Measurements from ENCODE around the gene MTERF1. TPM values are rescaled to one million over a fixed set of nuclear protein-coding genes. Genes with fewer than 3 reads are reported as not detected.

MTERF1 gene
- total RNA-seq (25.9 TPM), polyA plus RNA-seq (6.4 TPM)

GRCh38 chr7:91880413-91881241 lies at the start of gene MTERF1:
TSS of gene MTERF1 (minus strand) at chr7:91880702. CDS start at chr7:91880083, 619 bp downstream.
- H3K27ac ChIP-seq (ENCODE audit: low read depth): no peak within 1 kb of the TSS
- H3K4me3 ChIP-seq (ENCODE audit: low read depth, low read length): peak within 1 kb of the TSS; percentile 88
- 3% methylated on average over 43 of the region's 43 CpGs for WGBS
- DNase-seq (ENCODE audit: extremely low spot score): peak; percentile 81
- no peaks in the 10 kb centered on the region for H3K36me3 ChIP-seq (ENCODE audit: insufficient read depth)
- H3K4me1 ChIP-seq (ENCODE audit: insufficient read depth): no peaks in the 10 kb centered on the region

- 83% methylated on average over 3 of the region's 3 CpGs for WGBS
- no peak for DNase-seq (ENCODE audit: extremely low spot score)
- H3K36me3 ChIP-seq (ENCODE audit: insufficient read depth): no peaks in the 10 kb centered on the region
- no peaks in the 10 kb centered on the region for H3K4me1 ChIP-seq (ENCODE audit: insufficient read depth)
- no peak overlapping the region for H3K27ac ChIP-seq (ENCODE audit: low read depth)
- no peak overlapping the region for H3K4me3 ChIP-seq (ENCODE audit: low read depth, low read length)
Observed at GRCh38 chr7:91929463-91929862, 49.0 kb upstream of the MTERF1 start.

- Histone ChIP-seq H3K4me3 (ENCODE audit: low read depth, low read length) (no peak overlapping the region), H3K4me1 (ENCODE audit: insufficient read depth) (no peaks in the 10 kb centered on the region), H3K36me3 (ENCODE audit: insufficient read depth) (no peaks in the 10 kb centered on the region), H3K27ac (ENCODE audit: low read depth) (no peak overlapping the region)
- no peak for DNase-seq (ENCODE audit: extremely low spot score)
- 82% methylated on average over 6 of the region's 6 CpGs for WGBS
Observed at GRCh38 chr7:91927912-91928311, 47.4 kb upstream of the MTERF1 start.

- Histone ChIP-seq H3K36me3 (ENCODE audit: insufficient read depth) (no peaks in the 10 kb centered on the region), H3K27ac (ENCODE audit: low read depth) (no peak overlapping the region), H3K4me3 (ENCODE audit: low read depth, low read length) (no peak overlapping the region), H3K4me1 (ENCODE audit: insufficient read depth) (no peaks in the 10 kb centered on the region)
- 38% methylated on average over 4 of the region's 4 CpGs for WGBS
- no peak for DNase-seq (ENCODE audit: extremely low spot score)
Observed at GRCh38 chr7:91922857-91923256, 42.4 kb upstream of the MTERF1 start.

- Histone ChIP-seq H3K4me1 (ENCODE audit: insufficient read depth) (no peaks in the 10 kb centered on the region), H3K36me3 (ENCODE audit: insufficient read depth) (no peaks in the 10 kb centered on the region), H3K27ac (ENCODE audit: low read depth) (no peak overlapping the region), H3K4me3 (ENCODE audit: low read depth, low read length) (no peak overlapping the region)
- 53% methylated on average over 1 of the region's 1 CpG for WGBS
- no peak for DNase-seq (ENCODE audit: extremely low spot score)
Observed at GRCh38 chr7:91918356-91918755, 37.9 kb upstream of the MTERF1 start.

GRCh38 chr7:91916051-91916440 lies 35.5 kb upstream of the MTERF1 start:
- Histone ChIP-seq H3K4me3 (ENCODE audit: low read depth, low read length) (no peak overlapping the region), H3K27ac (ENCODE audit: low read depth) (no peak overlapping the region), H3K36me3 (ENCODE audit: insufficient read depth) (no peaks in the 10 kb centered on the region), H3K4me1 (ENCODE audit: insufficient read depth) (no peaks in the 10 kb centered on the region)
- DNase-seq (ENCODE audit: extremely low spot score): no peak
- WGBS: 52% methylated on average over 1 of the region's 1 CpG

GRCh38 chr7:91915401-91916050 lies 35.0 kb upstream of the MTERF1 start:
- Histone ChIP-seq H3K36me3 (ENCODE audit: insufficient read depth) (no peaks in the 10 kb centered on the region), H3K4me3 (ENCODE audit: low read depth, low read length) (no peak overlapping the region), H3K27ac (ENCODE audit: low read depth) (no peak overlapping the region), H3K4me1 (ENCODE audit: insufficient read depth) (no peaks in the 10 kb centered on the region)
- WGBS: 66% methylated on average over 3 of the region's 3 CpGs
- DNase-seq (ENCODE audit: extremely low spot score): no peak

GRCh38 chr7:91913612-91914011 lies 33.1 kb upstream of the MTERF1 start:
- Histone ChIP-seq H3K4me1 (ENCODE audit: insufficient read depth) (no peaks in the 10 kb centered on the region), H3K36me3 (ENCODE audit: insufficient read depth) (no peaks in the 10 kb centered on the region), H3K27ac (ENCODE audit: low read depth) (no peak overlapping the region), H3K4me3 (ENCODE audit: low read depth, low read length) (no peak overlapping the region)
- 65% methylated on average over 2 of the region's 2 CpGs for WGBS
- DNase-seq (ENCODE audit: extremely low spot score): no peak

GRCh38 chr7:91912494-91912893 lies 32.0 kb upstream of the MTERF1 start:
- Histone ChIP-seq H3K27ac (ENCODE audit: low read depth) (no peak overlapping the region), H3K4me3 (ENCODE audit: low read depth, low read length) (no peak overlapping the region), H3K36me3 (ENCODE audit: insufficient read depth) (no peaks in the 10 kb centered on the region), H3K4me1 (ENCODE audit: insufficient read depth) (no peaks in the 10 kb centered on the region)
- DNase-seq (ENCODE audit: extremely low spot score): no peak

- no peaks in the 10 kb centered on the region for H3K36me3 ChIP-seq (ENCODE audit: insufficient read depth)
- H3K4me1 ChIP-seq (ENCODE audit: insufficient read depth): no peaks in the 10 kb centered on the region
- no peak for DNase-seq (ENCODE audit: extremely low spot score)
- no peak overlapping the region for H3K27ac ChIP-seq (ENCODE audit: low read depth)
- 93% methylated on average over 4 of the region's 4 CpGs for WGBS
- no peak overlapping the region for H3K4me3 ChIP-seq (ENCODE audit: low read depth, low read length)
Observed at GRCh38 chr7:91911121-91911520, 30.6 kb upstream of the MTERF1 start.

GRCh38 chr7:91910171-91910570 lies 29.7 kb upstream of the MTERF1 start:
- 79% methylated on average over 1 of the region's 1 CpG for WGBS
- no peak for DNase-seq (ENCODE audit: extremely low spot score)

GRCh38 chr7:91899563-91899962 lies 19.1 kb upstream of the MTERF1 start:
- Histone ChIP-seq H3K27ac (ENCODE audit: low read depth) (no peak overlapping the region), H3K36me3 (ENCODE audit: insufficient read depth) (no peaks in the 10 kb centered on the region), H3K4me1 (ENCODE audit: insufficient read depth) (no peaks in the 10 kb centered on the region), H3K4me3 (ENCODE audit: low read depth, low read length) (no peak overlapping the region)
- WGBS: 74% methylated on average over 1 of the region's 1 CpG
- DNase-seq (ENCODE audit: extremely low spot score): no peak

More at GRCh38 chr7:91910171-91910570, 29.7 kb upstream of the MTERF1 start:
- Histone ChIP-seq H3K4me1 (ENCODE audit: insufficient read depth) (no peaks in the 10 kb centered on the region), H3K36me3 (ENCODE audit: insufficient read depth) (no peaks in the 10 kb centered on the region), H3K27ac (ENCODE audit: low read depth) (no peak overlapping the region), H3K4me3 (ENCODE audit: low read depth, low read length) (no peak overlapping the region)

GRCh38 chr7:91898240-91898992 lies 17.9 kb upstream of the MTERF1 start:
- no peak for DNase-seq (ENCODE audit: extremely low spot score)
- no peak overlapping the region for H3K27ac ChIP-seq (ENCODE audit: low read depth)
- H3K4me1 ChIP-seq (ENCODE audit: insufficient read depth): no peaks in the 10 kb centered on the region
- H3K36me3 ChIP-seq (ENCODE audit: insufficient read depth): no peaks in the 10 kb centered on the region
- no peak overlapping the region for H3K4me3 ChIP-seq (ENCODE audit: low read depth, low read length)
- 68% methylated on average over 10 of the region's 10 CpGs for WGBS
